Stimulated activated CD8-positive, alpha-beta memory T cell treated with anti-CD3 and anti-CD28 coated beads, Interleukin-15, amount 100 ng/mL, for 48 hours (primary cell): ENCODE results near the gene MPRIP.

ENCODE experiments used
- DNase-seq, 2 donors: peaks; one replicate each; pipeline ENCODE4 v3.0.0-alpha.2; 2020; ENCODE audit warnings: low read depth in 2 of 2

Gene MPRIP

GRCh38 chr17:17050346-17051345 lies 8.4 kb downstream of the MPRIP start:
- DNase-seq, result no peak

GRCh38 chr17:17051380-17051779 lies 9.1 kb downstream of the MPRIP start:
- DNase-seq, result no peak

GRCh38 chr17:17051791-17052461 lies 9.7 kb downstream of the MPRIP start:
- DNase-seq, result no peak

GRCh38 chr17:17052462-17053221 lies 10.4 kb downstream of the MPRIP start:
- DNase-seq, result no peak

- no peak for DNase-seq
Measured at GRCh38 chr17:17053446-17054379, 11.5 kb downstream of the MPRIP start.

GRCh38 chr17:17054636-17055035 lies 12.4 kb downstream of the MPRIP start:
- no peak for DNase-seq

- DNase-seq, result no peak
Measured at GRCh38 chr17:17055286-17056155, 13.3 kb downstream of the MPRIP start.

- DNase-seq, result no peak
Measured at GRCh38 chr17:17056156-17056539, 13.9 kb downstream of the MPRIP start.

- DNase-seq, result no peak
Measured at GRCh38 chr17:17057057-17057551, 14.8 kb downstream of the MPRIP start.

- no peak for DNase-seq
Measured at GRCh38 chr17:17058304-17058703, 16.0 kb downstream of the MPRIP start.

DNA sequence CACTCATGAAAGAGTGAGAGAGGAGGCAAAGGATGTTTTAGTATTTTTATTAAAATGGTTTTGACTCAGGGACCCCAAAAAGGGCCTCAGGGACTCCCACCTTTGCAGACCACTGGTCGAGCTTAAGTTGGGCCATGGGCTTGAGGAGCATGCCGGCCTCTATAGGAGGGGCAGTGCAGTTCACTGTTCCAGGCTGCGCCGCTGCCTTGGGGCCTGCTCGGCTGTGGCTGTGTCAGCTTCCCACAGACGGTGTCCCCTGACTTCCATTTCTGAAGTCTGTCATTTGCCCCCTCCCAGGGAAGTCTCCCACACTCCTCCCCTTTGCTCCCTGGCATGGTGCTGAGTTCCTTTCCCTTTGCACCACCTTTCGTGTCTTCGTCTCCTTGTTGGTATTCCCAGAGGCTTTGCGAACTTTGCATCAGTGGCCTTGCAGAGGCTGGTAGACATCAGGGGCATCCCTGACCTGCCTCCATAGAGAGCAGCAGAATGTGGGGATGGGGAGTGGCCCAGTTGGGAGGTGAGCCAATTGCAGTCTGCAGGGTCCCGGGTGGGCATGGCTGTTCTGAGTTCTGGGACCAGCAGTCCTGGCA lies 17.1 kb downstream of the MPRIP start:
- no peak for DNase-seq

DNA sequence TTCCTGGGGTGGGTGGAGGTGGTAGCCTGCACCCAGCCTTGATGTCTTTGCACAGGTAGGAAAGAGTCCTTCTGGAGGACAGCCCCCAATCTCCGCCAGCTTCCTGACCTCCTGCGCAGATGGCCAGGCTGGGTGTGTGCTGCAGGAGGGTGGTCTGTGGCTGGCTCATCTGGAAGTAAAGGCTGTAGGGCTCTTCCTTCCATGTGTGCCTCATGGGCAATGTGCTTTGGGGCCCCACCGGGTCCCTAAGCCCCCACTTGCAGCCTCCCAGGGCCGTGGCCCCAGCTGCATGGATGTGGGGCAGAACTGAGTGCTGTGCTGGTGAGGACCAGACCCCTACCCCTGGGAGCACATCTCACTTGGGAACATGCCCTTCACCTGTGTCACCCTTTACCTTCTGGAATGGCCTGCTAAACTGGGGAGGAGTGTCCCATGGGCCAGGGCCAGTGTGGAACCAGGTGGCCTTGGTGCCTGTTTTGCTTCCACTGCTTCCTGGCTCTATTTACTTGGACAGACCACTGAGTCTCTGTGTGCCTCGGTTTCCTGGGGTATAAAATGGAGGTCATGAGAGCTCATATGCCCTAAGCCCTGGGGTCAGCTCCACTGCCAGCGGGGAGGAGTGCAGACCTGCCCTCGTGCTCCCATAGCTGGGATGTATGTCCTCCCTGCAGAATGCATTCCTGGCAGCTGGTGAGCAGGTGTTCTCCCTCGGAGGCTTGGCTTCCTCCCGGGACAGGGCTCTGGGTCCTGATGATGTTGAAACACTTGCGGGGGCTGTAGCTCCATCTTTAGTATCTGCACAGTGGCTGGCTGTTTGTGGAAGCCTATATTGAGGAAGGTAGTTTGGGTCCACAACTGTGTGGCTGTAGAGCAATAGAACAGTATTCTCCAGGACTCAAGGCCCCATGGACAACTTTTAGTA lies 18.0 kb downstream of the MPRIP start:
- DNase-seq, result no peak

- DNase-seq, result no peak
Measured at GRCh38 chr17:17060930-17061329, 18.7 kb downstream of the MPRIP start.

GRCh38 chr17:17061516-17061915 lies 19.3 kb downstream of the MPRIP start:
- DNase-seq, result no peak

DNA sequence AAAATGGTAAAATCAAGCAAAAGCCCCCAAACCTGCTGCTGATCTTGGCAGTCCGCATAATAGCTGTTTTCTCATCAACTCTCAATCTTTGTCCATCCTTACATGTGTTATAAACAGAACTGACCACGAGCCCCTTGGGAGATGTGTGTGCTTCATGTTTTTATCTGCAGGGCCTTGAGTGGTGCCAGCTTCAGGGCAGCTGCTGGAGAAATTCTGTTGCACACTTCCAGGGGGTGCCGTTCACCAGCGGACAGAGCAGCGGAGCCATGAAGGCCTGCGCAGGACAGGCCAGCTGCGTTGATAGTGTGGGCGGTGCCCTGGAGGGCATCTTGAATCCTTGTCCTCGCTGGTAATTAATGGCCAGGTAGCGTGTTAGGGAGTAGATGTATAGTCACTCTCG lies 20.1 kb downstream of the MPRIP start:
- DNase-seq, result no peak

DNA sequence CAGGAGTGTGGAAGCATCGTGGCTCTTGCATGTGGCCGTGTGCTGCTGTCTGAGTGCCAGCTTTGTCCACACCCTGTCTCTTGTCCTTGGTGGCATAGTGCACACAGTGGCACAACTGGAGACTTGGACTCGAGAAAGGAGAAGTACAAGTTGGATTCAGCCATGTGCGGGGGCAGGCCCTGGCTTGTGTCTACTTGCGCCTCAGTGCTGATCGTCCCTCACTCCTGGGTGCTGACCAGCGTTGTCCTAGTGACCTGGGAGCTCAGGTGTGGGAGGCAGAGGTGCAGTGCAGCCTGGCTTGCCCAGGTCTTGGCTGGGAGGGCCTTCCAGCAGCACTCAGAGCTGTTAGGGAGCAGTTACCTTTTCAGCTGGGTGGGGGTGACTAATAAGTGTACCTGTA lies 20.6 kb downstream of the MPRIP start:
- no peak for DNase-seq

GRCh38 chr17:17063546-17064122 lies 21.4 kb downstream of the MPRIP start:
- DNase-seq, result no peak

GRCh38 chr17:17064322-17064721 lies 22.1 kb downstream of the MPRIP start:
- no peak for DNase-seq
